H1 (cell line): ENCODE data around the gene PVALB. TPM values are rescaled to one million over a fixed set of nuclear protein-coding genes. Genes with fewer than 3 reads are reported as not detected.

Experiments used
- EP300 ChIP-seq, 2 experiments: IDR thresholded peaks; 1 replicate in 1 of 2; 2 replicates in 1 of 2; pipeline ENCODE4 v1.6.1; 2011 to 2012; ENCODE audit warnings: low read depth in 2 of 2, low read length in 2 of 2, mild to moderate bottlenecking in 2 of 2, borderline replicate concordance in 1 of 2, inconsistent platforms in 1 of 2, moderate library complexity in 1 of 2
- SIRT6 ChIP-seq: IDR thresholded peaks from one replicate; pipeline ENCODE4 v1.7.1; 2012; ENCODE audit warnings: low read length, inconsistent platforms
- polyA plus RNA-seq, 7 experiments: library from polyadenylated mRNA; depleted of rRNA in 3 of 7; stranded (reverse) in 5 of 7; unstranded in 2 of 7; fragments of >200 nt in 5 of 7; fragments of 200-250 nt in 2 of 7; gene quantifications; 1 replicate in 5 of 7; 2 replicates in 1 of 7; 4 replicates in 1 of 7; pipeline versions ENCODE4 v1.2.1 to v1.2.3, GENCODE V29; 2011 to 2013; ENCODE audit warnings: missing spikeins in 2 of 7, mixed read lengths in 2 of 7
- total RNA-seq: library from RNA; stranded (reverse); fragmentation: NEBNext Ultra II Directional; extraction: Animal tissue kit (Norgen Biotek cat#: 25700); gene quantifications from 2 replicates; pipeline ENCODE4 v1.2.1, GENCODE V29; 2021

The PVALB gene
- total and polyA plus RNA-seq, 2 of the 8 experiments (the other 6 are each of a cell fraction or from before 2014, with no cell fraction given) = 1.7 to 5.4 TPM

DNA sequence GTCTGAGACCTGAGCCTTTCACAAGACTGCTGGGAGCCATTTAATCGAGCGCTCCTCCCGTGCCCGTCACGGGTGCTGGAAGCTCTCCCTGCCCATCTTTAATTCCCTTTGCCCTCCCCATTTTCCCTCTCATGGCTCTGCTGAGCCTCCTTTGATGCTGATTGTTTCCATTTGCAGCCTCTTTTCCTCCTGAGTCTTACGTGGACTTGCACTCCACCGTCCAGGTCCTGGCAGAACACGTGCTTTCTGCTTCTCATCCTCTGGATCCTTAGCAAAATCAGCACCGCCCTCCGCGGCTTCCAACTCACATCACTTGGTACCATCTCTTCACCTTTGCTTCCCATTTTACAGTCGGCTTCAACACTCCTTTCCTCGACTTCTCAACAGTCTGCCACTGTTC is 48.2 kb downstream of the PVALB start (continued):
- no peak for TF ChIP-seq EP300 (IDR thresholded peaks at IDR 0.05; ENCODE audit: borderline replicate concordance in 1 of 2, low read depth in 2 of 2, low read length in 2 of 2)
- TF ChIP-seq SIRT6 = no peak
